ENCODE measurements around the gene LMF1.
A peak's percentile ranks its signal among the peaks of the same experiment; 100 is the strongest.

LMF1 gene

GRCh38 chr16:1002399-1003166, 31.8 kb upstream of the LMF1 start:
- Histone ChIP-seq H3K4me3 (ENCODE audit: insufficient read depth, low read depth, low read length, poor library complexity, severe bottlenecking) (no peak overlapping the region), H3K4me1 (ENCODE audit: control insufficient read depth, insufficient read depth, low read length, poor library complexity, severe bottlenecking) (peaks cover 49% of the 10 kb centered on the region), H3K27ac (ENCODE audit: insufficient read depth, low read length, poor library complexity, severe bottlenecking) (no peak overlapping the region), H3K9me3 (ENCODE audit: control insufficient read depth, low read length) (no peaks in the 10 kb centered on the region), H3K27me3 (replicated peaks; ENCODE audit: control insufficient read depth, insufficient read depth, low read length, poor library complexity, severe bottlenecking) (no peaks in the 10 kb centered on the region), H3K36me3 (ENCODE audit: control insufficient read depth, insufficient read depth, low read length) (no peaks in the 10 kb centered on the region)
- peak; percentile 41 to 54 (median 51) for DNase-seq

GRCh38 chr16:1001096-1001495, 30.3 kb upstream of the LMF1 start:
- Histone ChIP-seq H3K4me3 (ENCODE audit: insufficient read depth, low read depth, low read length, poor library complexity, severe bottlenecking) (no peak overlapping the region), H3K27me3 (replicated peaks; ENCODE audit: control insufficient read depth, insufficient read depth, low read length, poor library complexity, severe bottlenecking) (no peaks in the 10 kb centered on the region), H3K27ac (ENCODE audit: insufficient read depth, low read length, poor library complexity, severe bottlenecking) (no peak overlapping the region), H3K4me1 (ENCODE audit: control insufficient read depth, insufficient read depth, low read length, poor library complexity, severe bottlenecking) (peaks cover 63% of the 10 kb centered on the region), H3K36me3 (ENCODE audit: control insufficient read depth, insufficient read depth, low read length) (no peaks in the 10 kb centered on the region), H3K9me3 (ENCODE audit: control insufficient read depth, low read length) (no peaks in the 10 kb centered on the region)
- DNase-seq: no peak

GRCh38 chr16:1000608-1001007, 29.8 kb upstream of the LMF1 start:
- Histone ChIP-seq H3K4me1 (ENCODE audit: control insufficient read depth, insufficient read depth, low read length, poor library complexity, severe bottlenecking) (peaks cover 64% of the 10 kb centered on the region), H3K4me3 (ENCODE audit: insufficient read depth, low read depth, low read length, poor library complexity, severe bottlenecking) (no peak overlapping the region), H3K9me3 (ENCODE audit: control insufficient read depth, low read length) (no peaks in the 10 kb centered on the region), H3K36me3 (ENCODE audit: control insufficient read depth, insufficient read depth, low read length) (no peaks in the 10 kb centered on the region), H3K27ac (ENCODE audit: insufficient read depth, low read length, poor library complexity, severe bottlenecking) (no peak overlapping the region), H3K27me3 (replicated peaks; ENCODE audit: control insufficient read depth, insufficient read depth, low read length, poor library complexity, severe bottlenecking) (no peaks in the 10 kb centered on the region)
- DNase-seq: no peak

GRCh38 chr16:999677-1000076, 28.9 kb upstream of the LMF1 start:
- Histone ChIP-seq H3K4me1 (ENCODE audit: control insufficient read depth, insufficient read depth, low read length, poor library complexity, severe bottlenecking) (peaks cover 60% of the 10 kb centered on the region), H3K36me3 (ENCODE audit: control insufficient read depth, insufficient read depth, low read length) (no peaks in the 10 kb centered on the region), H3K9me3 (ENCODE audit: control insufficient read depth, low read length) (no peaks in the 10 kb centered on the region), H3K27me3 (replicated peaks; ENCODE audit: control insufficient read depth, insufficient read depth, low read length, poor library complexity, severe bottlenecking) (no peaks in the 10 kb centered on the region), H3K27ac (ENCODE audit: insufficient read depth, low read length, poor library complexity, severe bottlenecking) (no peak overlapping the region), H3K4me3 (ENCODE audit: insufficient read depth, low read depth, low read length, poor library complexity, severe bottlenecking) (no peak overlapping the region)
- no peak for DNase-seq

- Histone ChIP-seq H3K36me3 (ENCODE audit: control insufficient read depth, insufficient read depth, low read length) (no peaks in the 10 kb centered on the region), H3K4me1 (ENCODE audit: control insufficient read depth, insufficient read depth, low read length, poor library complexity, severe bottlenecking) (peaks cover 49% of the 10 kb centered on the region), H3K27ac (ENCODE audit: insufficient read depth, low read length, poor library complexity, severe bottlenecking) (peak overlapping the region; percentile 72), H3K4me3 (ENCODE audit: insufficient read depth, low read depth, low read length, poor library complexity, severe bottlenecking) (no peak overlapping the region), H3K27me3 (replicated peaks; ENCODE audit: control insufficient read depth, insufficient read depth, low read length, poor library complexity, severe bottlenecking) (no peaks in the 10 kb centered on the region), H3K9me3 (ENCODE audit: control insufficient read depth, low read length) (no peaks in the 10 kb centered on the region)
- DNase-seq: no peak
These were observed 27.8 kb upstream of the LMF1 start for GRCh38 chr16:998615-999014.

- Histone ChIP-seq H3K27ac (ENCODE audit: insufficient read depth, low read length, poor library complexity, severe bottlenecking) (peak overlapping the region; percentile 72), H3K9me3 (ENCODE audit: control insufficient read depth, low read length) (no peaks in the 10 kb centered on the region), H3K4me3 (ENCODE audit: insufficient read depth, low read depth, low read length, poor library complexity, severe bottlenecking) (peak overlapping the region; percentile 51), H3K4me1 (ENCODE audit: control insufficient read depth, insufficient read depth, low read length, poor library complexity, severe bottlenecking) (peaks cover 45% of the 10 kb centered on the region), H3K27me3 (replicated peaks; ENCODE audit: control insufficient read depth, insufficient read depth, low read length, poor library complexity, severe bottlenecking) (no peaks in the 10 kb centered on the region), H3K36me3 (ENCODE audit: control insufficient read depth, insufficient read depth, low read length) (no peaks in the 10 kb centered on the region)
- DNase-seq: no peak
These were observed 27.4 kb upstream of the LMF1 start for GRCh38 chr16:998211-998610.

GRCh38 chr16:997440-998051, 26.8 kb upstream of the LMF1 start:
- H3K4me1 ChIP-seq (ENCODE audit: control insufficient read depth, insufficient read depth, low read length, poor library complexity, severe bottlenecking): peaks cover 38% of the 10 kb centered on the region
- no peaks in the 10 kb centered on the region for H3K9me3 ChIP-seq (ENCODE audit: control insufficient read depth, low read length)
- no peaks in the 10 kb centered on the region for H3K27me3 ChIP-seq (replicated peaks; ENCODE audit: control insufficient read depth, insufficient read depth, low read length, poor library complexity, severe bottlenecking)
- H3K36me3 ChIP-seq (ENCODE audit: control insufficient read depth, insufficient read depth, low read length): no peaks in the 10 kb centered on the region
- peak; percentile 34 to 56 (median 38) for DNase-seq
- peak overlapping the region; percentile 51 for H3K4me3 ChIP-seq (ENCODE audit: insufficient read depth, low read depth, low read length, poor library complexity, severe bottlenecking)
- peak overlapping the region; percentile 72 for H3K27ac ChIP-seq (ENCODE audit: insufficient read depth, low read length, poor library complexity, severe bottlenecking)

GRCh38 chr16:996681-997080, 25.9 kb upstream of the LMF1 start:
- H3K4me1 ChIP-seq (ENCODE audit: control insufficient read depth, insufficient read depth, low read length, poor library complexity, severe bottlenecking): peaks cover 35% of the 10 kb centered on the region
- DNase-seq: peak in 1 of 3 donors; percentile 21
- peak overlapping the region; percentile 72 for H3K27ac ChIP-seq (ENCODE audit: insufficient read depth, low read length, poor library complexity, severe bottlenecking)
- no peaks in the 10 kb centered on the region for H3K27me3 ChIP-seq (replicated peaks; ENCODE audit: control insufficient read depth, insufficient read depth, low read length, poor library complexity, severe bottlenecking)
- no peaks in the 10 kb centered on the region for H3K9me3 ChIP-seq (ENCODE audit: control insufficient read depth, low read length)
- H3K4me3 ChIP-seq (ENCODE audit: insufficient read depth, low read depth, low read length, poor library complexity, severe bottlenecking): peak overlapping the region; percentile 51
- H3K36me3 ChIP-seq (ENCODE audit: control insufficient read depth, insufficient read depth, low read length): no peaks in the 10 kb centered on the region

- Histone ChIP-seq H3K27me3 (replicated peaks; ENCODE audit: control insufficient read depth, insufficient read depth, low read length, poor library complexity, severe bottlenecking) (no peaks in the 10 kb centered on the region), H3K4me1 (ENCODE audit: control insufficient read depth, insufficient read depth, low read length, poor library complexity, severe bottlenecking) (peaks cover 35% of the 10 kb centered on the region), H3K27ac (ENCODE audit: insufficient read depth, low read length, poor library complexity, severe bottlenecking) (no peak overlapping the region), H3K36me3 (ENCODE audit: control insufficient read depth, insufficient read depth, low read length) (no peaks in the 10 kb centered on the region), H3K4me3 (ENCODE audit: insufficient read depth, low read depth, low read length, poor library complexity, severe bottlenecking) (no peak overlapping the region), H3K9me3 (ENCODE audit: control insufficient read depth, low read length) (no peaks in the 10 kb centered on the region)
- no peak for DNase-seq
These were observed 25.0 kb upstream of the LMF1 start for GRCh38 chr16:995783-996182.

GRCh38 chr16:995087-995486, 24.3 kb upstream of the LMF1 start:
- no peak overlapping the region for H3K27ac ChIP-seq (ENCODE audit: insufficient read depth, low read length, poor library complexity, severe bottlenecking)
- H3K9me3 ChIP-seq (ENCODE audit: control insufficient read depth, low read length): no peaks in the 10 kb centered on the region
- H3K4me1 ChIP-seq (ENCODE audit: control insufficient read depth, insufficient read depth, low read length, poor library complexity, severe bottlenecking): peaks cover 35% of the 10 kb centered on the region
- no peaks in the 10 kb centered on the region for H3K27me3 ChIP-seq (replicated peaks; ENCODE audit: control insufficient read depth, insufficient read depth, low read length, poor library complexity, severe bottlenecking)
- no peak overlapping the region for H3K4me3 ChIP-seq (ENCODE audit: insufficient read depth, low read depth, low read length, poor library complexity, severe bottlenecking)
- DNase-seq: no peak
- no peaks in the 10 kb centered on the region for H3K36me3 ChIP-seq (ENCODE audit: control insufficient read depth, insufficient read depth, low read length)
